ENCODE data around the gene BDH1. TPM values are rescaled to one million over a fixed set of nuclear protein-coding genes. Genes with fewer than 3 reads are reported as not detected.

The BDH1 gene
- total and polyA plus RNA-seq, 2 of the 13 experiments (the other 11 are each of a cell fraction or from before 2014, with no cell fraction given) = 21.2 to 71.9 TPM

DNA sequence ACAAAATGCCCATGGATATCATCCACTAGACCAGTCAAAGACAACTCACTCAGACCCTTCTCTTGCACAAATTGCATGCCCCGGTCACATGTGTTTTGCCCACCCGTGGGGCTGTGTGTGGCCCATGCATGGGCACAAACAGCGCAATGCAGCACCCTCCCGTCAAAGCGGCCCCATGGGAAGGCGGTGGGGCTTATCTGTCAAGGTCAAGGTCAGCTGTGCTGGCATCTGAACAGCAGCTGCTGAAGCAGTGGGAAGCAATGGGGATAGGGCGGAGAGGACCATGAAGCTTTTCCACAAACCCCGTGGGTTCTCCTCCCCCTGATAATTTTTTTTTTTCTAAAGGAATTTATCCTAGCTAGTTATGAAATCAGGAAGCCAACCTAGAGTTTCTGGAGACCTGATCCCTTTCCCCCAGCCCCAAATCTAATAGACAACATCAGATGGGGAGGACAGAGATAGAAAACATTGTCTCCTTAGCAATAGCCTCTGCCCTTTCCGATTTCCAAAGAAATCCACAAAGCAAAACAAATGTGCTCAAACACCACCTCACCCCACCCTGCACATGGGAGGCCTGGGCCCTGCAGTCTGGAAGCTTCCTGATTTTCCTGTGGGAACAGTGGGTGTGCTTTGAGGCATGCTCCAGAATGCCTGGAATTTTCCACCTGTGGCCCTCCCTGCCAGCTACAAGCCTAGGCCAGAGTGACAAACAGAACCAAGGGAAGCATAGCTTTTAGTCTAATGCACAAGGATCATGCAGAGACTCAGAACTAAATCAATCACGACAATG lies 84.4 kb downstream of the BDH1 start (continued):
- TF ChIP-seq, protein P1, sequence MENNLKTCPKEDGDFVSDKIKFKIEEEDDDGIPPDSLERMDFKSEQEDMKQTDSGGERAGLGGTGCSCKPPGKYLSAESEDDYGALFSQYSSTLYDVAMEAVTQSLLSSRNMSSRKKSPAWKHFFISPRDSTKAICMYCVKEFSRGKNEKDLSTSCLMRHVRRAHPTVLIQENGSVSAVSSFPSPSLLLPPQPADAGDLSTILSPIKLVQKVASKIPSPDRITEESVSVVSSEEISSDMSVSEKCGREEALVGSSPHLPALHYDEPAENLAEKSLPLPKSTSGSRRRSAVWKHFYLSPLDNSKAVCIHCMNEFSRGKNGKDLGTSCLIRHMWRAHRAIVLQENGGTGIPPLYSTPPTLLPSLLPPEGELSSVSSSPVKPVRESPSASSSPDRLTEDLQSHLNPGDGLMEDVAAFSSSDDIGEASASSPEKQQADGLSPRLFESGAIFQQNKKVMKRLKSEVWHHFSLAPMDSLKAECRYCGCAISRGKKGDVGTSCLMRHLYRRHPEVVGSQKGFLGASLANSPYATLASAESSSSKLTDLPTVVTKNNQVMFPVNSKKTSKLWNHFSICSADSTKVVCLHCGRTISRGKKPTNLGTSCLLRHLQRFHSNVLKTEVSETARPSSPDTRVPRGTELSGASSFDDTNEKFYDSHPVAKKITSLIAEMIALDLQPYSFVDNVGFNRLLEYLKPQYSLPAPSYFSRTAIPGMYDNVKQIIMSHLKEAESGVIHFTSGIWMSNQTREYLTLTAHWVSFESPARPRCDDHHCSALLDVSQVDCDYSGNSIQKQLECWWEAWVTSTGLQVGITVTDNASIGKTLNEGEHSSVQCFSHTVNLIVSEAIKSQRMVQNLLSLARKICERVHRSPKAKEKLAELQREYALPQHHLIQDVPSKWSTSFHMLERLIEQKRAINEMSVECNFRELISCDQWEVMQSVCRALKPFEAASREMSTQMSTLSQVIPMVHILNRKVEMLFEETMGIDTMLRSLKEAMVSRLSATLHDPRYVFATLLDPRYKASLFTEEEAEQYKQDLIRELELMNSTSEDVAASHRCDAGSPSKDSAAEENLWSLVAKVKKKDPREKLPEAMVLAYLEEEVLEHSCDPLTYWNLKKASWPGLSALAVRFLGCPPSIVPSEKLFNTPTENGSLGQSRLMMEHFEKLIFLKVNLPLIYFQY (CRISPR knock-in tag; IDR thresholded peaks at IDR 0.05; ENCODE audit: borderline replicate concordance) = no peak
- TF ChIP-seq NONO (IDR thresholded peaks at IDR 0.05) = no peak
- TF ChIP-seq NONO (CRISPR knock-in tag; conservative IDR thresholded peaks at IDR 0.05) = no peak
- TF ChIP-seq ZNF430 (CRISPR knock-in tag; IDR thresholded peaks at IDR 0.05) = no peak
- peak; percentile 68 for TF ChIP-seq SP5 (CRISPR knock-in tag; IDR thresholded peaks at IDR 0.05; ENCODE audit: borderline replicate concordance, low read depth)
- peak; percentile 51 for TF ChIP-seq SAP130 (CRISPR knock-in tag; IDR thresholded peaks at IDR 0.05; ENCODE audit: low read depth)
- no peak for TF ChIP-seq ZNF619 (CRISPR knock-in tag; IDR thresholded peaks at IDR 0.05)
- TF ChIP-seq MYC (CRISPR knock-in tag; IDR thresholded peaks at IDR 0.05; ENCODE audit: borderline replicate concordance) = peak; percentile 39
- TF ChIP-seq, protein P2, sequence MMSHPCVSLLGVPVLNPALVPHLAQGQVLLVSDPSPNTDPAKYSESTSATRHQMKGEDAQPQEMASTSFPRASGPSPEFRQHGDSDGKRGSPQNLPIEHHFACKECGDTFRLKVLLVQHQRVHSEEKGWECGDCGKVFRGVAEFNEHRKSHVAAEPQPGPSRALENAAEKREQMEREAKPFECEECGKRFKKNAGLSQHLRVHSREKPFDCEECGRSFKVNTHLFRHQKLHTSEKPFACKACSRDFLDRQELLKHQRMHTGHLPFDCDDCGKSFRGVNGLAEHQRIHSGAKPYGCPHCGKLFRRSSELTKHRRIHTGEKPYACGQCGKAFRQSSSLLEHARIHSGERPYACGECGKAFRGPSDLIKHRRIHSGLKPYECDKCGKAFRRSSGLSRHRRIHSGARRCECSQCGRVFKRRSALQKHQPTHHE (CRISPR knock-in tag; IDR thresholded peaks at IDR 0.05; ENCODE audit: borderline replicate concordance) = no peak
- TF ChIP-seq POLR2G (IDR thresholded peaks at IDR 0.05; ENCODE audit: low read depth, low read length) = no peak
- no peak for TF ChIP-seq CREB1 (IDR thresholded peaks at IDR 0.05)
- TF ChIP-seq CREB1 (CRISPR knock-in tag; IDR thresholded peaks at IDR 0.05) = no peak; the same call in 1 of the 2 replicates
- TF ChIP-seq TGIF2 (CRISPR knock-in tag; IDR thresholded peaks at IDR 0.05) = no peak
- 0 out of 2 replicates have a peak, but pooled peaks have one; percentile 42 for TF ChIP-seq ESRRA (CRISPR knock-in tag; IDR thresholded peaks at IDR 0.05; ENCODE audit: low read depth)
- TF ChIP-seq HDAC1 (CRISPR knock-in tag; IDR thresholded peaks at IDR 0.05) = peak; percentile 68
- 0 out of 2 replicates have a peak, but pooled peaks have one; percentile 28 for TF ChIP-seq HOXA7 (CRISPR knock-in tag; IDR thresholded peaks at IDR 0.05)
- TF ChIP-seq, protein P3, sequence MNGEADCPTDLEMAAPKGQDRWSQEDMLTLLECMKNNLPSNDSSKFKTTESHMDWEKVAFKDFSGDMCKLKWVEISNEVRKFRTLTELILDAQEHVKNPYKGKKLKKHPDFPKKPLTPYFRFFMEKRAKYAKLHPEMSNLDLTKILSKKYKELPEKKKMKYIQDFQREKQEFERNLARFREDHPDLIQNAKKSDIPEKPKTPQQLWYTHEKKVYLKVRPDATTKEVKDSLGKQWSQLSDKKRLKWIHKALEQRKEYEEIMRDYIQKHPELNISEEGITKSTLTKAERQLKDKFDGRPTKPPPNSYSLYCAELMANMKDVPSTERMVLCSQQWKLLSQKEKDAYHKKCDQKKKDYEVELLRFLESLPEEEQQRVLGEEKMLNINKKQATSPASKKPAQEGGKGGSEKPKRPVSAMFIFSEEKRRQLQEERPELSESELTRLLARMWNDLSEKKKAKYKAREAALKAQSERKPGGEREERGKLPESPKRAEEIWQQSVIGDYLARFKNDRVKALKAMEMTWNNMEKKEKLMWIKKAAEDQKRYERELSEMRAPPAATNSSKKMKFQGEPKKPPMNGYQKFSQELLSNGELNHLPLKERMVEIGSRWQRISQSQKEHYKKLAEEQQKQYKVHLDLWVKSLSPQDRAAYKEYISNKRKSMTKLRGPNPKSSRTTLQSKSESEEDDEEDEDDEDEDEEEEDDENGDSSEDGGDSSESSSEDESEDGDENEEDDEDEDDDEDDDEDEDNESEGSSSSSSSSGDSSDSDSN (CRISPR knock-in tag; IDR thresholded peaks at IDR 0.05) = 0 out of 2 replicates have a peak, but pooled peaks have one; percentile 20
- TF ChIP-seq ZFP36L1 (CRISPR knock-in tag; IDR thresholded peaks at IDR 0.05) = no peak
- no peak for TF ChIP-seq HNRNPLL (IDR thresholded peaks at IDR 0.05; ENCODE audit: low read depth, low read length, poor library complexity, severe bottlenecking)
- no peak for TF ChIP-seq SOX6 (IDR thresholded peaks at IDR 0.05)
- TF ChIP-seq SOX6 (CRISPR knock-in tag; IDR thresholded peaks at IDR 0.05) = peak; percentile 66
- TF ChIP-seq, protein P4, sequence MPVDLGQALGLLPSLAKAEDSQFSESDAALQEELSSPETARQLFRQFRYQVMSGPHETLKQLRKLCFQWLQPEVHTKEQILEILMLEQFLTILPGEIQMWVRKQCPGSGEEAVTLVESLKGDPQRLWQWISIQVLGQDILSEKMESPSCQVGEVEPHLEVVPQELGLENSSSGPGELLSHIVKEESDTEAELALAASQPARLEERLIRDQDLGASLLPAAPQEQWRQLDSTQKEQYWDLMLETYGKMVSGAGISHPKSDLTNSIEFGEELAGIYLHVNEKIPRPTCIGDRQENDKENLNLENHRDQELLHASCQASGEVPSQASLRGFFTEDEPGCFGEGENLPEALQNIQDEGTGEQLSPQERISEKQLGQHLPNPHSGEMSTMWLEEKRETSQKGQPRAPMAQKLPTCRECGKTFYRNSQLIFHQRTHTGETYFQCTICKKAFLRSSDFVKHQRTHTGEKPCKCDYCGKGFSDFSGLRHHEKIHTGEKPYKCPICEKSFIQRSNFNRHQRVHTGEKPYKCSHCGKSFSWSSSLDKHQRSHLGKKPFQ (CRISPR knock-in tag; IDR thresholded peaks at IDR 0.05; ENCODE audit: insufficient replicate concordance) = no peak
